ENCODE data around the gene CDK2AP2. TPM values are rescaled to one million over a fixed set of nuclear protein-coding genes. Genes with fewer than 3 reads are reported as not detected.

Gene CDK2AP2
- total RNA-seq, 1 donor from 2014 or later, result 45.0 TPM

DNA sequence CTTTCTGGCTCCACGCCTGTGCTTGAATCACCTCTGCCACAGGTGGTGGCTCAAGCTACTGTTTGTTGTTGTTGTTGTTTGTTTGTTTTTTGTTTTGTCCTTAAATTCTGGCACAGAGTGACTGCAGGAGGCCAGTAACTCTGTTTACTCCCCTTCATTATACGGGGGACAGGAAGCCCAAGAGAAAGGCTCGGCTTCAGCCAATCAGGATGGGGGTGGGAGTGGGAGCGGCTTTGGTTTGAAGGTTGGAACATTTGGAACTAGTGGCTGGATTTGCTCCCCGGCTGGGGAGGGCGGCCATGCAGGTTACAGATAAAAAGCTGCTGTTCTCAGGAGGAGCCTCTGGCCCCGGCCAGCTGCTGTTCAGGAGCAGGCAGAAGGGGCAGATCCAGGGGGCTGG is 35.0 kb upstream of the CDK2AP2 start:
- no peaks in the 10 kb centered on the region for H3K9me3 Mint-ChIP-seq (ENCODE audit: unreplicated experiment)
- Histone ChIP-seq H3K27me3 (ENCODE audit: insufficient read depth, low read length) (no peaks in the 10 kb centered on the region), H3K4me1 (ENCODE audit: insufficient read depth, low read length) (no peaks in the 10 kb centered on the region), H2AFZ (ENCODE audit: low read depth, low read length) (no peak overlapping the region), H3K4me3 (ENCODE audit: insufficient read depth, low read depth, low read length) (no peak overlapping the region), H3K9me3 (ENCODE audit: insufficient read depth, low read depth, low read length) (no peaks in the 10 kb centered on the region), H3K79me2 (ENCODE audit: insufficient read depth, low read length) (no peaks in the 10 kb centered on the region), H3K9ac (ENCODE audit: low read length) (no peak overlapping the region), H3K27ac (ENCODE audit: low read depth, low read length) (no peak overlapping the region), H3K36me3 (ENCODE audit: insufficient read depth, low read length) (no peaks in the 10 kb centered on the region), H3K4me2 (ENCODE audit: low read length) (no peak overlapping the region), H4K20me1 (ENCODE audit: insufficient read depth, low read length) (no peaks in the 10 kb centered on the region)
- peaks cover 26% of the 10 kb centered on the region for H3K27me3 Mint-ChIP-seq (ENCODE audit: low read depth, unreplicated experiment)
- TF ChIP-seq CTCF (IDR thresholded peaks at IDR 0.05; ENCODE audit: insufficient read depth, low read depth, low read length), result no peak
- no peak for TF ChIP-seq EZH2 (IDR thresholded peaks at IDR 0.05; ENCODE audit: insufficient read depth, low read length)
- H3K4me3 Mint-ChIP-seq (ENCODE audit: unreplicated experiment), result no peak overlapping the region
- no peaks in the 10 kb centered on the region for H3K4me1 Mint-ChIP-seq (ENCODE audit: low read depth, unreplicated experiment)
- no peak for DNase-seq (ENCODE audit: low read depth)
- H3K36me3 Mint-ChIP-seq (ENCODE audit: low read depth, unreplicated experiment), result peaks cover 2% of the 10 kb centered on the region
- H3K27ac Mint-ChIP-seq (ENCODE audit: unreplicated experiment), result no peak overlapping the region
- no peak for FAIRE-seq

GRCh38 chr11:67542169-67542568 is 34.2 kb upstream of the CDK2AP2 start:
- no peak for DNase-seq (ENCODE audit: low read depth)
- Histone ChIP-seq H3K36me3 (ENCODE audit: insufficient read depth, low read length) (no peaks in the 10 kb centered on the region), H3K79me2 (ENCODE audit: insufficient read depth, low read length) (no peaks in the 10 kb centered on the region), H3K27me3 (ENCODE audit: insufficient read depth, low read length) (no peaks in the 10 kb centered on the region), H3K4me3 (ENCODE audit: insufficient read depth, low read depth, low read length) (no peak overlapping the region), H3K27ac (ENCODE audit: low read depth, low read length) (no peak overlapping the region), H3K4me2 (ENCODE audit: low read length) (no peak overlapping the region), H3K9ac (ENCODE audit: low read length) (no peak overlapping the region), H3K4me1 (ENCODE audit: insufficient read depth, low read length) (no peaks in the 10 kb centered on the region), H2AFZ (ENCODE audit: low read depth, low read length) (no peak overlapping the region), H4K20me1 (ENCODE audit: insufficient read depth, low read length) (no peaks in the 10 kb centered on the region), H3K9me3 (ENCODE audit: insufficient read depth, low read depth, low read length) (no peaks in the 10 kb centered on the region)
- no peaks in the 10 kb centered on the region for H3K9me3 Mint-ChIP-seq (ENCODE audit: unreplicated experiment)
- TF ChIP-seq CTCF (IDR thresholded peaks at IDR 0.05; ENCODE audit: insufficient read depth, low read depth, low read length), result no peak
- TF ChIP-seq EZH2 (IDR thresholded peaks at IDR 0.05; ENCODE audit: insufficient read depth, low read length), result no peak
- no peak for FAIRE-seq
- H3K36me3 Mint-ChIP-seq (ENCODE audit: low read depth, unreplicated experiment), result peaks cover 2% of the 10 kb centered on the region
- H3K27ac Mint-ChIP-seq (ENCODE audit: unreplicated experiment), result no peak overlapping the region
- no peak overlapping the region for H3K4me3 Mint-ChIP-seq (ENCODE audit: unreplicated experiment)
- H3K27me3 Mint-ChIP-seq (ENCODE audit: low read depth, unreplicated experiment), result peaks cover 26% of the 10 kb centered on the region
- no peaks in the 10 kb centered on the region for H3K4me1 Mint-ChIP-seq (ENCODE audit: low read depth, unreplicated experiment)

DNA sequence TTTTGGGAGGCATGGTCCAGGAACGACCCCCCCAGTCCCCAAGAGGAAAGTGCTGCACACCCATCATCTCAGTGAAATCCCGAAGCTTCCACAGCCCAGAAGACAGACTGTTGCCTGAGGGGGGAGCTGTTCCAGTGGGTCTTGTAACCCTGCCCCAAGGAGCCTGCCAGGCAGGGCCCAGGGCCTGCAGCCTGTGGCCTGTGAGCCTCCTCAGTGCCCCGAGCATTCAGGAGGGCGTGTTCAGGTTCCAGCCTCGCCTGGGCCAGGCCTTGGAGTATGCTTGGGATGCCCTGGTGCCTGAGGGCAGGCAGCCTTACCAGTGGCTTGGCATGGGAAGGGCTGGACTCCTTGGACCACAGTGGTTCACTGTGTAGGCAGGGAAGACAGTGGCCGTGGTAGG is 33.2 kb upstream of the CDK2AP2 start:
- TF ChIP-seq CTCF (IDR thresholded peaks at IDR 0.05; ENCODE audit: insufficient read depth, low read depth, low read length) (no peak), EZH2 (IDR thresholded peaks at IDR 0.05; ENCODE audit: insufficient read depth, low read length) (no peak)
- Histone ChIP-seq H3K27ac (ENCODE audit: low read depth, low read length) (no peak overlapping the region), H3K4me2 (ENCODE audit: low read length) (no peak overlapping the region), H3K27me3 (ENCODE audit: insufficient read depth, low read length) (no peaks in the 10 kb centered on the region), H4K20me1 (ENCODE audit: insufficient read depth, low read length) (no peaks in the 10 kb centered on the region), H3K36me3 (ENCODE audit: insufficient read depth, low read length) (no peaks in the 10 kb centered on the region), H3K79me2 (ENCODE audit: insufficient read depth, low read length) (no peaks in the 10 kb centered on the region), H3K9me3 (ENCODE audit: insufficient read depth, low read depth, low read length) (no peaks in the 10 kb centered on the region), H3K4me1 (ENCODE audit: insufficient read depth, low read length) (no peaks in the 10 kb centered on the region), H3K4me3 (ENCODE audit: insufficient read depth, low read depth, low read length) (no peak overlapping the region), H3K9ac (ENCODE audit: low read length) (no peak overlapping the region), H2AFZ (ENCODE audit: low read depth, low read length) (no peak overlapping the region)
- Mint-ChIP-seq H3K4me1 (ENCODE audit: low read depth, unreplicated experiment) (no peaks in the 10 kb centered on the region), H3K4me3 (ENCODE audit: unreplicated experiment) (no peak overlapping the region), H3K27ac (ENCODE audit: unreplicated experiment) (no peak overlapping the region), H3K36me3 (ENCODE audit: low read depth, unreplicated experiment) (peaks cover 2% of the 10 kb centered on the region), H3K27me3 (ENCODE audit: low read depth, unreplicated experiment) (peaks cover 20% of the 10 kb centered on the region), H3K9me3 (ENCODE audit: unreplicated experiment) (no peaks in the 10 kb centered on the region)
- DNase-seq (ENCODE audit: low read depth) (no peak), FAIRE-seq (no peak)

All from astrocyte (in vitro differentiated cells and primary cell).